GM21576 (cell line): ENCODE measurements around the gene SLC6A8.

ENCODE experiments used
- ATAC-seq: cut with Tn5 transposase; IDR thresholded peaks from one replicate; pipeline ENCODE4 v1.9.1; 2021; ENCODE audit warnings: mild to moderate bottlenecking, moderate library complexity; ENCODE audit not compliant: unreplicated experiment

The SLC6A8 gene

GRCh38 chrX:153647461-153648357 lies 40.0 kb upstream of the SLC6A8 start:
- ATAC-seq: no peak

- ATAC-seq: no peak
Measured at GRCh38 chrX:153648358-153649177, 39.2 kb upstream of the SLC6A8 start.

GRCh38 chrX:153649178-153649914 lies 38.4 kb upstream of the SLC6A8 start:
- ATAC-seq: no peak

- ATAC-seq: no peak
Measured at GRCh38 chrX:153649915-153650782, 37.6 kb upstream of the SLC6A8 start.

- ATAC-seq: no peak
Measured at GRCh38 chrX:153650959-153651358, 36.8 kb upstream of the SLC6A8 start.

GRCh38 chrX:153651540-153652079 lies 36.1 kb upstream of the SLC6A8 start:
- ATAC-seq: no peak

GRCh38 chrX:153653556-153653955 lies 34.2 kb upstream of the SLC6A8 start:
- ATAC-seq: no peak

- no peak for ATAC-seq
Measured at GRCh38 chrX:153657161-153657560, 30.6 kb upstream of the SLC6A8 start.

- no peak for ATAC-seq
Measured at GRCh38 chrX:153659268-153659667, 28.5 kb upstream of the SLC6A8 start.

- no peak for ATAC-seq
Measured at GRCh38 chrX:153662266-153662665, 25.5 kb upstream of the SLC6A8 start.

- no peak for ATAC-seq
Measured at GRCh38 chrX:153665726-153666306, 21.9 kb upstream of the SLC6A8 start.

- no peak for ATAC-seq
Measured at GRCh38 chrX:153667281-153667955, 20.3 kb upstream of the SLC6A8 start.

GRCh38 chrX:153667956-153668396 lies 19.8 kb upstream of the SLC6A8 start:
- ATAC-seq: no peak

GRCh38 chrX:153668423-153669173 lies 19.1 kb upstream of the SLC6A8 start:
- no peak for ATAC-seq

GRCh38 chrX:153669174-153669890 lies 18.4 kb upstream of the SLC6A8 start:
- ATAC-seq: no peak

- ATAC-seq: no peak
Measured at GRCh38 chrX:153669901-153670731, 17.6 kb upstream of the SLC6A8 start.
